HG02588 (cell line): ENCODE data around the gene PSMG4.
A peak's percentile ranks its signal among the peaks of the same experiment; 100 is the strongest.

Experiments used
- ATAC-seq: cut with Tn5 transposase; IDR thresholded peaks from one replicate; pipeline ENCODE4 v1.9.1; 2021; ENCODE audit warnings: mild to moderate bottlenecking, moderate library complexity; ENCODE audit not compliant: unreplicated experiment

The PSMG4 gene

DNA sequence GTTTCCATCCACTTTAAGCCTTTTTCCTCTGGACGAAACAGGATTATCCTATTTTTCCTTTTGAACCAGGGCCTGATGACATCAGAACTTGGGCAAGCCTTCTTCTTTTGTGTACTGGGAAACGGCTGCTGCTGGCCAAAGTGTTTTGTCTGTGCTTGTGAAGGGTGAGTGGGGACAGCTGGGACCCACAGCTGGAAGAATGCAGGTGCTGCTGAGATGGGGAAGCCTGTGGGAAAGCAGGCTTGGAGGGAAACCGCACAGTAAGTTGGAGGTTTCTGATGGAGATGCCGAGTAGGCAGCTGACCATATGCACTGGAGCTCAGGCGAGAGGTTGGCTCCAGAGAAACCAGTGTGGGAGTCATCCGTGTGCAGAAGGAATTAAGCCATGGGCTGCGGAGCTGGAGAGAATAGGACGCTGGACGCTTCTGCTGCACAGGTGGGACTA is 8.5 kb upstream of the PSMG4 start:
- ATAC-seq, result no peak

DNA sequence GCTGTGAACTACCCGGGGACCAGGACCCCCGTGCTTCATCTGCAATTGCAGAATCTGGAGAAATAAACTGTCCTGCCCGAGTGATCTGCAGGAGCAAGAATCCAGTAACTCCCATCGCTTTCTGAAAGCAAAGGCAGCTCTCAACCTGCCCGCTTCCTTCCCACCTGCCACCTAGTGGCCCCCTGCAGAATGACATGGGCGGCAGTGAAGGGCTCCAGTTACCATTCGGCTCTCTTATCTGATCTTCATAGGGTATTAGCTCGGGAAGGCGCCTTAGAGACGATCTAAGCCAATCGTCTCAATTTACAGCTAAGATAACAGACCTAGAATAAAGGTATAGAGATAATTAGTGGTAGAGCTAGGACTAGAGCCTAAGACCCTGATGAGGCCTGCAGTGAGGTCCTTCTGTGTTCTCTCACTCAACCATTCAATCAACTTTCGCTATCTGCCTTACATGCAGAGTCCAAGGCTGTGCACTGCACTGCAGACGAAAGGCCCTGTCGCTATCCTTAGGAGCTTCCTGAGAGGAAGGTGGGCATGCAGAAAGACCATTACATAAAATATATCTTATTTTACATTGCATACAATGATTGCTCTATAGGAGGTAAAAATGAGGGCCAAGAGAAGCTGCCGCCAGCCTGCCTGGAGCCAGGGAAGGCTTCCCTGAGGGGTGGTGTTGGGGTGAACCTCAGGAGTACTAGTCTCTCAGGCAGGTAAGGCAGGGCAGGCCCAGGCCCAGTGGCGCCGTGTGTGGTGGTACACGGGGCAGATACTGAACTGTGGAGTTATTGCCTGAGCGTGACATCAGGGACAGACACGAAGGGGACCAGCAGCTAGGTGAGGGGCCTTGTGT is 7.1 kb upstream of the PSMG4 start:
- peak; percentile 66 for ATAC-seq

DNA sequence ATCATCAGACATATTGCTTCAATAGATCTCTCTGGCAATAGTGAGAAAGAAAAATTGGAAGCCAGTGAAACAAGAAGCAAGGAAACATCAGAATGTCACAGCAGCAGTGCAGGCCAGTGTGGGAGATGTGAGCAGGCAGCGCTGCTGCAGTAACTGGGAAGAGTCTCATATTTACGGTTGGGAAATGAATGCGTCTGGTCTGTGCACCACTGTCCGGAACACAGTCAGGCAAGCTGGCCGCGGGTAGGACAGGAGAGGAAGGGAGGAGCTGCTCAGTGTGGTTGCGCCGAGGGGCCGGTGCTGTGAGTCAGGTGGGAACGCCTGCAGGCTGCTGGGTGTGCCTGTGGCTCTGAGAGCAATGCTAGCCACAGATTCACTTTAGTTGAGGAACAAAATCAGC is 6.4 kb upstream of the PSMG4 start:
- ATAC-seq, result no peak

DNA sequence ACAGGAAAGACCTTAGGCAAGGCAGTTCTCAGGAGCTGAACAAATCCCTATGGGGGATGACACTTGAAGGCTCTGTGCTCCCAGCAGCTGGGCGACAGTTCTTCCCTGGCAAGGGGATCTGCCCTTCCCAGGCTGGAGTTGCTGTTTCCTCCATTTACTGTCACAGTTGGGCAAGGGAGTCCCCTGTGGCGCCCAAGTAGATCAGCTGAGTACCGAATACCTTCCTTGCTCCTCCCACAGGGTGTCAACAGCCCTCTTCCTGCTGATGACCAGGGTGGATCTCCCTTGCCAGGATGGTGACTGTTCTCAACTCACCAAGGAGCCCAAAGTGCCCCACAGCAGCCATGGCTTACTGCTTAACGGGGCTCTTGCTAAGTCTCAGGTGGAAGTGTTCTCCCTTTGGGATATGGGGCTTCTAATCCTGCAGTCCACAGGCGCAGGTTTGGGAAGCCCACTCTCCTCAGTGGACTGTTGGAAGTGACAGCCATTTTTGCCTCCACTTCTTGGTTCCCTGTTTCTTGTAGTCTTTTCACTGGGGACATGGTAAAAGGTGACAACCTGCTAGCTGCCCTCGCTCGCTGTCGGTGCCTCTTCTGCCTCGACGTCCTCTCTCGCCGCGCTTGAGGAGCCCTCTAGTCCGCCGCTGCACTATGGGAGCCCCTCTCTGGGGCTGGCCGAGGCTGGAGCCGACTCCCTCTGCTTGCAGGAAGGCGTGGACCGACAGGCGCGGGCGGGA is 5.7 kb upstream of the PSMG4 start:
- ATAC-seq, result no peak

DNA sequence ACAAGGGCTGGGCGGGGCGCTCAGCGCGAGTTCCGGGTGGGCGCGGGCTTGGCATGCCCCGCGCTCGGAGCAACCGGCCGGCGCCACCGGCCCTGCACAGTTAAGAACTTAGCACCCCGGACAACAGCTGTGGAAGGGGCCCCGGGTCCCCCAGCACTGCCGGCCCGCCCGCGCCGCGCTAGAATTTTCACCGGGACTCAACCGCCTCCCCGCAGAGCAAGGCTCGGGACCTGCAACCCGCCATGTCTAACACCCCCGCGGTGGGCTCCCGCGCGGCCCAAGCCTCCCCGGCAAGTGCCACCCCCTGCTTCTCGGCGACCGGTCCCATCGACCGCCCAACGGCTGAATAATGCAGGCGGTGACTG is 5.2 kb upstream of the PSMG4 start:
- no peak for ATAC-seq

DNA sequence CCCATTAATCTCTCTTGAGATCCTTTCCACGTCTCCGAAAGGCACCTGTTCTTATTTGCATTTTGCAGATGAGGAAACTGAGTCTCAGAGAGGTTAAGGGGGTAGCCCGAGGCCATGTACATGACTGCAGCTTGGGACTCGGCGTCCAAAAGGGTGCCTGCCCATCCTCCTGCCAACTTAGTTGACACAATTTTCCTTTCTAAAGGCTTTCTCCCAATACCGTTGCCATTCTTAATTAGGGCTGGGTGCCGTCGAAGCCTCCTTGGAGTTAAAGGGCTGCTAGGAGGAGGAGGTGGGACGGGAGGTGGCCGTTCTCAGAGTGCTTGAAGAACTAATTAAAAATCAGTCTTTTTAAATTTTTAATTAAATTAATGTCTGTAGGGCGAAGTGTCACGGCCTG is 546 bp upstream of the PSMG4 start:
- ATAC-seq, result no peak

DNA sequence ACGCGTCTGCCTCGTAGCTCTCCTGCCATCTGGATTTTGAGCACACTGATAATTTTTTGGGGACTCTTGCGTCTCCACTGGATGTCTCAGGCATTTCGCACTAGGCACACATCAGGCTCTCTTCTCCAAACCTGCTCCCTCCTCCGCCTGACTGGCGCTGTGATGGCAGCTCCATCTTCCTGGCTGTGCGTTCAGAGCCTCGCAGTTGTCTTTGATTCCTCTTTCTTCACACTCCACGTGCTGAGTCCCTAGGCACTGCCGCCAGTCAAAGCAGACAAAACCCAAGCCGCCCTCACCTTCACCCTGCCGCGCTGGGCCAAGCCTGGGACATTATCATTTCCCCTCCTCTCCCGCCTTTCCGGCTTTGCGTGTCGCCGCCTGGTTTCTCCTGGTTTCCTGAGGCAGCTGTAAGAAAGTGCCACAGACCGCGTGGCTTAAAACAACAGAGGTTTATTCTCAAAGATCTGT is 778 bp downstream of the PSMG4 start:
- peak; percentile 28 for ATAC-seq

DNA sequence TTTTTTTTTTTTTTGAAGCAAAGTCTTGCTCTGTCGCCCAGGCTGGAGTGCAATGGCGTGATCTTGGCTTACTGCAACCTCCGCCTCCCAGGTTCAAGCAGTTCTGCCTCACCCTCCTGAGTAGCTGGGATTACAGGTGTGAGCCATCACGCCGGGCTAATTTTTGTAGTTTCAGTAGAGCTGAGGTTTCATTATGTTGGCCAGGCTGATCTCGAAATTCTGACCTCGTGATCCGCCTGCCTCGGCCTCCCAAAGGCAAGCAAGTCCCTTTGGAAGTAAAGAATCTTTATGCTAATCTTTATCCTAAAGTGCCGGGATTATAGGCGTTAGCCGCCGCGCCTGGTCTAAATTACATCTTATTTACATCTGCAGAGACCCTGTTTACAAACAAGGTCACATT is 1.5 kb downstream of the PSMG4 start:
- ATAC-seq, result no peak

DNA sequence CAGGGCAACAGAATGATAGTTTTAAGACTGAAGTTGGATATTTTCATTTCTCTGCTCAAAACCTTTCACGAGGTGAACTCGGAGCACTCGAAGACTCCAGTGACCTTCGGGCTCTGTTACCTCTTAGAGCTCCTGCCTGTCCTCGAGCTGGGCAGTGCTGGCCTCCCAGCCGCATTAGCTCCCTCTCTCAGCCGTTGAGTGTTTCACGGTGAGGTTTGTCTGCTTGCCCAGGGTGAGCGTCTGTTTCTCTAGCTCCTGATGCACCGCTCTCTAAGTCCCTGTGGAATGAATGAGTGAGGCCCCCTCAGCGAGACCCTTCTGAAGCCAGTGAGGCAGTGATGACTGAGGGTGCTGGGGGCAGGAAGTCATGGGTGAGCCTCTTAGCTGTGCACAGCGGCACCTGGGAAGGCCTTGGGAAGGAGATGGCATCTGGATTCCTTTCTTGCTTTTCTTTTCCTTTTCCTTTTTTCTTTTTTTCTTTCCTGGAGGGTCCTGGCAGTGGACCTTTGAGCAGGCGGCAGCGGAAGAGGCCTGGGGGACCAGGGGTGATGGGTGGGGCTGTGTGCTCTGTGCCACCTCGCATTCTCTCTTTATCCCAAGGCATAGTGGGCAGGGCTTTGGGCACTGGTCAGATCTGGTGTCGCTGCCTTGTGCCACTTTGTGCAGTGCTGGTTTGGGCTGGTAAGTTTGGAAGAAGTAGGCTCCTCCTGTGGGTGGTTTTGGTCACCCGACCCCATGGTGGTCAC is 2.2 kb downstream of the PSMG4 start:
- no peak for ATAC-seq

DNA sequence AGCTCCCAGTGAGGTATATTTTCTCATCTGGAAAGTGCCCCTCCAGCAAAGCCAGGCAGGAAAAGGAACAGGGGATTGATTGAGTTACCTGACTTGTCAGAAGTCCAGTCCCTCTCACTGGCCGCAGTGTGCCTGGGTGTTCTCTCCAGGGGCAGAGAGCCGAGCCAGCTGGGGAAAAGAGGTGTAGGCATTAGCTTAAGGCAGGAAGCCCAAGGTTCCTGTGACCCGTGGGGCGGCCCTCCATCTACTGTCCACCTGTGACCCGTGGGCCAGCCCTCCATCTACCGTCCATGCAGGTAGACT is 2.7 kb downstream of the PSMG4 start:
- ATAC-seq, result no peak

DNA sequence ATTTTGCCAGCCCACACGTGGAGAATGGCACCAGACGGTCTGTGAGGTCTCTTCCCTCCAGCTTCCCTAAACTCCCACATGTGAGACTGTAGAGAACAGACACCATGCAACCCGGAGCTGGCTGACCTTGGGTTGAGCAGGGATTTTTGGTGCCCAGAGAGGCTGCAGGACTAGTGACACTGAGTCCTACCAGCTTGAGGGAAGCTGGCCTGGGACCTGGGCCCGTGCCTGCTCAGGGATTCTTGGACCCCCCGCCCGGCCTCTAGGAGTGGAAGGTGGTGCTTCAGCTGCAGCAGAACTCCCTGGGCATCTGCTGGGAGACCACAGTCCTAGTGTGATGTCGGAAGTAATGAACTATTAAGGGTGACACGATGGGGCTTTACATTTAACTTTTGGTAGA is 3.2 kb downstream of the PSMG4 start:
- ATAC-seq, result no peak

DNA sequence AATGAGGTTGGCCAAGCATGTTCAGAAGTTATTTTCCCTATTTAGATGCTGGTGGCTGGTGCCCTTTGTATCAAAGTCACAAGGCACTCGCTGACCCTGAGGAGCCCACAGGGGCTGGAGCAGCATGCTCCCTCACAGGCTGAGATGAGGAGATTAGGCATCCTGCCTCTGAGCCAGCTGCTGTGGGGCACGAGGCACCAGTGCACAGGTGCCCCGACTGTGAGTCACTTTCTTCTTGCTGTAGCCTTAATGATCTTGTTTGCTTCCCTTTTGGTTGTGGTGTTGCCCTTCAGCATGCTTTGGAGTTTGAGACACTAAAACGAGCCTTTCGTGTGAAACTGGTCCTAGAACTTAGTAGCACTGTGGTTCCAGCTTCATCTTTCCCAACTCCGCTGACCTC is 4.3 kb downstream of the PSMG4 start:
- no peak for ATAC-seq

DNA sequence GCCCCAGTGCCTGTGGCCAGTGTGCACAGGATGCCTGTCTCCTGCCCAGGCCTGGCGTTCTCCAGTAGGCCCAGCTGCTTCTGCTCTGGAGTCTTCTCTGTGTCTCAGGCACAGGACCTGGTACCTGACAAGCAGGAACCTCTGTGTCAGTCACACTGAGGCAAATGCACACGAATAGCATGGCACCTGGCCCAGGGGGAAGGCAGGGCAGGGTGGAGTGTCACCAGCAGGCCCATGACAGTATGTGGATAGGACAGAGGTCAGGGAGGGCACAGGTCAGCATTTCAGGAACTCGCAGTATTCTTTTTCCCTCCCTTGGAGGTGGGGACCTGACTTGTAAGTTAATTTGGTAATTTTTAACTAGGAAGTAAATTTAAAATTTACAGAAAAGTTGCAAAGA is 5.6 kb downstream of the PSMG4 start:
- ATAC-seq, result no peak

DNA sequence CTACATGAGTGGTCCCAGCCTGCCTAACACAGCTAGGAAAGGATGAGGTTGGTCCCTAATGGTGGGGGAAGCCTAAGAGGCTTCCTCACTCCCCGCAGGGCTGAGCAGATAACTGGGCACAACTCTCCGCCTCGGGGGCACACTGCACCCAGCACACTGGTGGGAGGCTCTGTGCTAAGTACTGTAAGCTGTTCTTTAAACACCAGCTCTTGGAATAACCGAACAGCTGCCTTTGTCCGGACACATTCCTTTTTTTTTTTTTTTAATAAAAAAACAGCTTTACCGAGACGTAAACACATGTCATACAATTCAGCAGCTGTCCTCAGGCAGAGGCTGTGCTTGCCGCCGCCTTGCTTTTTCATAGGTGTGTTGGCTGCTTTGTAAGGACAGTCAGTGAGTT is 6.9 kb downstream of the PSMG4 start:
- no peak for ATAC-seq

DNA sequence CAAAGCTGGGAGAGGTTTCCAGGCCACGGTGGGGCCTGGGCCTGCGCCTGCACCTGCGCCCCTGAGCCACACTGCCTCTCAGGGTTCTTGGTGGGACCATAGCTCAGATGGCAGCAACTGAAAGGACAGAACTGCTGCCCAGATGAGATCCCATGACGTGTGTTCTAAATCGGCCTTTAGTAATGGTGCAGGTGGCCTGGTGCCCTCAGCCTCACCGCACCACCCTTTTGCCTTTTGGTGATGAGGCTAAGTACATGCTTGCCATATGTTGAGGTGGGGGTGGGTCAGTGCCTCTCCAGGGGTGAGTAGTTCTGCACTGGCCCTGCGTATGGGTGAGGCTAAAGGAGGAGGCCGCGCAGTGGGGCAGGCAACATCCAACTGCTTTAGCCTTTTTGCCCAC is 7.4 kb downstream of the PSMG4 start:
- ATAC-seq, result no peak

DNA sequence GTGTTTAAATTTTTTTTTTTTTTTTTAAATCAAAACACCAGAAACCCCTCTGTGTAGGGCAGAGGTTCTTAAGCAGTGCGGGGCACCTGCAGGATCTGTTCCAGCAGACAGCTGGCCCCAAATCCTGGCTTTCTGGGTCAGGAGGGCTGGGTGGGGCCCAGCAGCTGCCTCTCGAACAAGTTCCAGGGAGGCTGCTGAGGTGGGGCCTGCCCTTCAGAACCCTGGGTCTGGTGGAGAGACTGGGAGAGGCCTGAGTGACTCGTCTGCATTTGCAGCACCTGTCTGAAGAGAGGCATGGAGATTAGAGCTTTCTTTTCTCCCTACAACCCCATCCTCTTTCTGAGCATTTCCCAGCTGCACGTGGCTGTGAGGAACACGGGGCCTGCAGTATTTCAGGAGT is 8.4 kb downstream of the PSMG4 start:
- ATAC-seq, result no peak

DNA sequence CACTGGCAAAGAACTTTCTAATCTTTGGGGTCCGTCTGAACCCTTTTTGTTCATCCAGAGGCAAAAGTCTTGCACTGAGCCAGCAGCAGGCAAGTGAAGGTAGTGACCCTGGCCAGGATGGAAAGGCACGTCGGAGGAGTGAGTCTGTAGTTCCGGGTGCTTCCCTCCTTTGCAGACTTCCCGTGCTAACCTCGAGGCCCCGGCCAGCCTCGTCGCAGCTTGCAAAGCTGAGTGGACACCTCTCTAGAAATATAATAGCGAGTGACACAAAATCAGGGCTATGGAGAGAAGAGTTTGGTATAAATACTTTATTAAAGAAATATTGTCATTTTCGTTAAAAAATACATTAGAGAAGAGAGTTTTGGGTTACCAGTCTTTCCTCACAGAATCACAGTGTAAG is 9.9 kb downstream of the PSMG4 start:
- no peak for ATAC-seq

DNA sequence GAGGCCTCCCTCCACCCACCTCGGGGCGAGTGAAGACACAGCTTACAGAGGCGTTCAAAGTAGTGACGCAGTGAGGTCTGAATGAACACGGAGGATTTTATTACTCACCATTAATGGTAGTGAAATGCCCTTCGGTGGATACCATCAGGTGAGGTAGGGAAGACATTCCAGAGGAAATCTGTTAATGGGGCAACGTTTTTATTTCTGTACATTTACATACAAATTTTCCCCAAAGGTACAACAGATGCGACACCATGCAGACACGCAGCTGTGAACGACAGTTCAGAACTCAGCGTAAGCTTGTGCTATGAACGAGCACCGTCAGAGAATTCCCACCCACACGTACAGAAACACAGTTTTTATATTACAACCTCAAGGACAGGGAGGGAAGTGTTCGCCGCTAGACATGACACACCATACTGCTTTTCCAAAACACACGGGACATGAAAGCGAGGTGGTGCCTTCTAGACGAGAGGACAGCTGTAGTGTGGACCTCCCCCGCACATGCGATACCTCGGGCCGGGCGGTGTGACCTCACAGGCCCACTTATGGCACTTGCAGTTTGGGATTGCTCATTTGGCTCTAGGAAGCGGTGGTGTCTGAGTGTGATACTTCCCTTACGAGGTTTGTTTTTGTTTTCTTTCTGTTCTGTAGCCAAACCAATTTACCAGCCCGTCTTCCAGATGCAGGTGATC is 10.7 kb downstream of the PSMG4 start:
- ATAC-seq, result no peak

DNA sequence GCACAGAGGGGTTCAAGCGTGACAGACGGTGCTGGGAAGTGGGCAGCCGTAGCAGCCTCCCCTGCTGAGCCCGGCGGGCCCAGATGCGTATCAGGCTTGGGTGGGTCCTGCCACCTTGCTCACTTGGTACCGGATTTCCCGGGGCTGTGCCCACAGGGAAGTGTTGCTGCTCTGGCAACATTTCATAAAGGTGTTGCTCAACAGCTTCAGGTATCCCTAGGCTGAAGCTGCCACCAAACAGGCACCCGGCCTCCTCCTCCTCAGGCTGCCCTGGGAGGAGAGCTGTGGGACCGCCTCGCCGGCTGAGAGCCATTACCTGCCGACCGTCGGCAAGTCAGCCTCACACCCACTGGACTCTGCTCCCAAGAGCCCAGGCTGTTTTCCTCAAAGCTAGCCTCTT is 11.5 kb downstream of the PSMG4 start:
- no peak for ATAC-seq

DNA sequence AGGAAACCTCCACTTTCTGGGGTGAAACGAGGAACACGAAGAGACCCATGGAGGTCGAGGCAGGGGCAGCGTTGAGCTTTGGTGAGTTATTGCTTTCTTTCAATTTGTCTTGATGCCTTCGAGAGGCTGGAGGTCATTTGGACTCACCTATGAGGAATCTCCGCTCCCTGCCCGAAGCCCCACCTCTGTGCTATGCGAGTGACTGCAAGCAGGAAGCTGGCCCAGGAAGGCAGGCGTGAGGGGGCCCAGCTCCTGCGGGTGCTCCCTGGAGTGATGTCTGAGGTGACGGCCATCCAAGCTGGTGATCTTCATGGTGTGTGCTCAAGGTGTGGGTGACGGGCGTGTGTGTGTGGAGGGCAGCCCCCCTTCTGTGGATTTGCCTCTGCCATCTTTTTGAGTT is 13.0 kb downstream of the PSMG4 start:
- no peak for ATAC-seq

DNA sequence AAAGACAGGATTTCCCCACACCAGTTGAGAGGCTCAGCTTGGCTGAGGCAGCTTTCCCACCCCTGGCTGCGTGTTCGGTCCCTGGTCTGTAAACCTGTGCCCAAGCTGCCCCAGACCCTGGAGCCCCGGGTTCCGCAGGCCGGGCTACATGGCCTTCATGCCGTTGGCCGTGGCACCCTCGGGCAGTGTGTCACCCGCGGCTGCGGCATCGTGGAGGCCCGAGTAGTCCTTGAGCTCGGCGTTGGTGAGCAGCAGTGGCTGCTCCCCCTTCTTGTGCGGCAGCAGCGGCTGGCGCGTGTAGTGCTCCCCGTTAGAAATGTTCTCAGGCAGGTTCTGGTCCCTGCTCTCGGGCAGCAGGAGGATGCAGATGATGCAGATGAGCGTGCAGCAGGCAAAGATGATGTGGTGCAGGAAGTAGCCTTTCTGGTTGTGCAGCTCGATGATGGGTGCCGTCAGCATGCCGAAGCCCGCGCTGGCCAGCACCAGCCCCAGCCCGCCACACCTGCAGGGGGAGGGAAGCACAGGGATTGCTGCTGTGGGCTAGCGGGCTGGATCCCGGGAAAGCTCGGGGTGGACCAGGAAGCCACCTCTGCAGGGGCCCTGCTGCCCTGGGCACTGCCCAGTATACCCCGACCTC is 14.3 kb downstream of the PSMG4 start:
- no peak for ATAC-seq
